SK-N-SH treated with all-trans-retinoic acid at 6 μM for 48 hours (cell line): ENCODE measurements around the gene NTN1.

ENCODE experiments used
- ATAC-seq: fragments of 200-7000 bp; cut with Tn5 transposase; 3 replicates; pipeline ENCODE4 v1.9.1; 2020; ENCODE audit warnings: mild to moderate bottlenecking, moderate library complexity
- ARNTL ChIP-seq: fragments of 450-650 bp; formaldehyde crosslinking; IDR thresholded peaks from 2 replicates; pipeline ENCODE4 v1.5.0; 2020; ENCODE audit warnings: low read depth, mild to moderate bottlenecking, moderate library complexity, borderline replicate concordance
- CSDC2 ChIP-seq: fragments of 250-450 bp; sonication (Bioruptor Pico); IDR thresholded peaks from 2 replicates; pipeline ENCODE4 v1.5.0; 2020; ENCODE audit warnings: mild to moderate bottlenecking, moderate library complexity
- ESRRG ChIP-seq: fragments of 250-450 bp; sonication (Bioruptor Pico); IDR thresholded peaks from 2 replicates; pipeline ENCODE4 v1.6.1; 2021; ENCODE audit warnings: mild to moderate bottlenecking
- GLIS3 ChIP-seq: fragments of 250-450 bp; sonication (Bioruptor Pico); IDR thresholded peaks from 2 replicates; pipeline ENCODE4 v1.5.0; 2020; ENCODE audit warnings: mild to moderate bottlenecking, moderate library complexity
- ISL1 ChIP-seq: fragments of 250-450 bp; sonication (Bioruptor Pico); IDR thresholded peaks from 2 replicates; pipeline ENCODE4 v2.1.2; 2022; ENCODE audit warnings: mild to moderate bottlenecking, moderate library complexity
- PPARA ChIP-seq: fragments of 250-450 bp; sonication (Bioruptor Pico); IDR thresholded peaks from 2 replicates; pipeline ENCODE4 v1.5.0; 2020; ENCODE audit warnings: mild to moderate bottlenecking, borderline replicate concordance
- RARB ChIP-seq: fragments of 250-450 bp; sonication (Bioruptor Pico); IDR thresholded peaks from 2 replicates; pipeline ENCODE4 v1.8.0; 2021; ENCODE audit warnings: mild to moderate bottlenecking, moderate library complexity
- SNAI2 ChIP-seq: fragments of 250-450 bp; sonication (Bioruptor Pico); IDR thresholded peaks from 2 replicates; pipeline ENCODE4 v1.5.0; 2020; ENCODE audit warnings: mild to moderate bottlenecking, moderate library complexity
- TCF4 ChIP-seq: fragments of 250-450 bp; sonication (Bioruptor Pico); IDR thresholded peaks from 2 replicates; pipeline ENCODE4 v1.8.0; 2021; ENCODE audit warnings: mild to moderate bottlenecking, moderate library complexity, borderline replicate concordance
- TOX ChIP-seq: fragments of 250-450 bp; sonication (Bioruptor Pico); IDR thresholded peaks from 2 replicates; pipeline ENCODE4 v1.8.0; 2021; ENCODE audit warnings: mild to moderate bottlenecking, moderate library complexity, borderline replicate concordance
- ZC3H10 ChIP-seq: fragments of 250-450 bp; sonication (Bioruptor Pico); IDR thresholded peaks from 2 replicates; pipeline ENCODE4 v1.5.1; 2021; ENCODE audit warnings: mild to moderate bottlenecking, moderate library complexity
- ZFP3 ChIP-seq: fragments of 250-450 bp; sonication (Bioruptor Pico); IDR thresholded peaks from 2 replicates; pipeline ENCODE4 v1.5.0; 2020; ENCODE audit warnings: mild to moderate bottlenecking, moderate library complexity
- ZFP30 ChIP-seq: fragments of 450-650 bp; formaldehyde crosslinking; IDR thresholded peaks from 2 replicates; pipeline ENCODE4 v1.5.0; 2022; ENCODE audit warnings: mild to moderate bottlenecking, moderate library complexity
- ZNF565 ChIP-seq: fragments of 450-650 bp; formaldehyde crosslinking; conservative IDR thresholded peaks from 2 replicates; pipeline ENCODE4 v1.5.0; 2020; ENCODE audit warnings: low read depth, mild to moderate bottlenecking, moderate library complexity
- ZNF70 ChIP-seq: fragments of 450-650 bp; formaldehyde crosslinking; IDR thresholded peaks from 2 replicates; pipeline ENCODE4 v1.5.0; 2020; ENCODE audit warnings: mild to moderate bottlenecking, moderate library complexity
- TF ChIP-seq, protein P1 (sequence below): fragments of 250-450 bp; sonication (Bioruptor Pico); IDR thresholded peaks from 2 replicates; pipeline ENCODE4 v1.5.0; 2020; ENCODE audit warnings: mild to moderate bottlenecking, moderate library complexity
- TF ChIP-seq, protein P2 (sequence below): fragments of 250-450 bp; sonication (Bioruptor Pico); IDR thresholded peaks from 2 replicates; pipeline ENCODE4 v1.8.0; 2021; ENCODE audit warnings: low read depth, mild to moderate bottlenecking, moderate library complexity, borderline replicate concordance
- TF ChIP-seq, protein P3 (sequence below): fragments of 250-450 bp; sonication (Bioruptor Pico); IDR thresholded peaks from 2 replicates; pipeline ENCODE4 v1.5.1; 2020; ENCODE audit warnings: low read depth, mild to moderate bottlenecking, moderate library complexity
- TF ChIP-seq, protein P4 (sequence below): fragments of 250-450 bp; sonication (Bioruptor Pico); IDR thresholded peaks from 2 replicates; pipeline ENCODE4 v1.8.0; 2020; ENCODE audit warnings: mild to moderate bottlenecking, moderate library complexity, borderline replicate concordance

The NTN1 gene

DNA sequence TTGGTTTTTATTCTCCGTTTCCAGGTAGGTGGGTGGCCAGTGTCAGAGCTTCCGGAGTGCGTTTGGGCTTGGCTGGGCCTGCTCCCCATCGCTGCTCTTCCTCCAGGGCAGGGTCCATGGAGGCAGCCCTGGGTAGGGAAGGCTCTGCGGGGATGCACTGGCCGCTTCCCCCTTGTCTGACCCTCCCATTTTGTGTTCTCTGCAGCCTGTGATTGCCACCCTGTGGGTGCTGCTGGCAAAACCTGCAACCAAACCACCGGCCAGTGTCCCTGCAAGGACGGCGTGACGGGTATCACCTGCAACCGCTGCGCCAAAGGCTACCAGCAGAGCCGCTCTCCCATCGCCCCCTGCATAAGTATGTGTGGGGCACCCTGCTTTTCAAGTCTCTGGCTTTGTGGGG is 158.3 kb downstream of the NTN1 start (continued):
- TF ChIP-seq ZNF70 (no peak), RARB (no peak), ARNTL (CRISPR knock-in tag) (no peak), ZFP30 (CRISPR knock-in tag) (no peak), TOX (CRISPR knock-in tag) (no peak)

DNA sequence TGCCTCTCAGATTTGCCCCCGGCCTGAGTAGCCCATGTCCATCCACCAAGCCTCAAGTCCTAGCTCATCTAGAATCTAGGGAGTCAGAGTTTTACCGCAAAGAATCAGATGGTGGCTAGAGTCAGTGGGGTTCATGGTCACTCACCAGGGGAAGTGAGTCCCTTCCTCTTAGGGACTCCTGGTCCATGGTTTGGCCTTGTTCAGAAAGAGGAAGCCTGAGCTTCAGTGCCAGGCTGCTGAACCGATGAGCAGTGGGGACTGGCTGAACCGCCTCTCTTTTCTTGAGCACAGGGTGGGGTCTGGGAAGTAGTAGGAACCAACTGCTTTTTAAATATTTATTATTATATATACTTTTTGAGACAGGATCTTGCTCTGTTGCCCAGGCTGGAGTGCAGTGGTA is 160.3 kb downstream of the NTN1 start:
- ATAC-seq, result no peak
- TF ChIP-seq PPARA (CRISPR knock-in tag) (no peak), ZFP30 (CRISPR knock-in tag) (no peak), ARNTL (CRISPR knock-in tag) (no peak), ZFP3 (no peak), RARB (no peak), SNAI2 (CRISPR knock-in tag) (no peak), GLIS3 (CRISPR knock-in tag) (no peak)
- TF ChIP-seq, protein P1, sequence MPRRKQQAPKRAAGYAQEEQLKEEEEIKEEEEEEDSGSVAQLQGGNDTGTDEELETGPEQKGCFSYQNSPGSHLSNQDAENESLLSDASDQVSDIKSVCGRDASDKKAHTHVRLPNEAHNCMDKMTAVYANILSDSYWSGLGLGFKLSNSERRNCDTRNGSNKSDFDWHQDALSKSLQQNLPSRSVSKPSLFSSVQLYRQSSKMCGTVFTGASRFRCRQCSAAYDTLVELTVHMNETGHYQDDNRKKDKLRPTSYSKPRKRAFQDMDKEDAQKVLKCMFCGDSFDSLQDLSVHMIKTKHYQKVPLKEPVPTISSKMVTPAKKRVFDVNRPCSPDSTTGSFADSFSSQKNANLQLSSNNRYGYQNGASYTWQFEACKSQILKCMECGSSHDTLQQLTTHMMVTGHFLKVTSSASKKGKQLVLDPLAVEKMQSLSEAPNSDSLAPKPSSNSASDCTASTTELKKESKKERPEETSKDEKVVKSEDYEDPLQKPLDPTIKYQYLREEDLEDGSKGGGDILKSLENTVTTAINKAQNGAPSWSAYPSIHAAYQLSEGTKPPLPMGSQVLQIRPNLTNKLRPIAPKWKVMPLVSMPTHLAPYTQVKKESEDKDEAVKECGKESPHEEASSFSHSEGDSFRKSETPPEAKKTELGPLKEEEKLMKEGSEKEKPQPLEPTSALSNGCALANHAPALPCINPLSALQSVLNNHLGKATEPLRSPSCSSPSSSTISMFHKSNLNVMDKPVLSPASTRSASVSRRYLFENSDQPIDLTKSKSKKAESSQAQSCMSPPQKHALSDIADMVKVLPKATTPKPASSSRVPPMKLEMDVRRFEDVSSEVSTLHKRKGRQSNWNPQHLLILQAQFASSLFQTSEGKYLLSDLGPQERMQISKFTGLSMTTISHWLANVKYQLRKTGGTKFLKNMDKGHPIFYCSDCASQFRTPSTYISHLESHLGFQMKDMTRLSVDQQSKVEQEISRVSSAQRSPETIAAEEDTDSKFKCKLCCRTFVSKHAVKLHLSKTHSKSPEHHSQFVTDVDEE (CRISPR knock-in tag), result no peak
- TF ChIP-seq, protein P2, sequence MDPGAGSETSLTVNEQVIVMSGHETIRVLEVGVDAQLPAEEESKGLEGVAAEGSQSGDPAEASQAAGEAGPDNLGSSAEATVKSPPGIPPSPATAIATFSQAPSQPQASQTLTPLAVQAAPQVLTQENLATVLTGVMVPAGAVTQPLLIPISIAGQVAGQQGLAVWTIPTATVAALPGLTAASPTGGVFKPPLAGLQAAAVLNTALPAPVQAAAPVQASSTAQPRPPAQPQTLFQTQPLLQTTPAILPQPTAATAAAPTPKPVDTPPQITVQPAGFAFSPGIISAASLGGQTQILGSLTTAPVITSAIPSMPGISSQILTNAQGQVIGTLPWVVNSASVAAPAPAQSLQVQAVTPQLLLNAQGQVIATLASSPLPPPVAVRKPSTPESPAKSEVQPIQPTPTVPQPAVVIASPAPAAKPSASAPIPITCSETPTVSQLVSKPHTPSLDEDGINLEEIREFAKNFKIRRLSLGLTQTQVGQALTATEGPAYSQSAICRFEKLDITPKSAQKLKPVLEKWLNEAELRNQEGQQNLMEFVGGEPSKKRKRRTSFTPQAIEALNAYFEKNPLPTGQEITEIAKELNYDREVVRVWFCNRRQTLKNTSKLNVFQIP (CRISPR knock-in tag), result no peak

DNA sequence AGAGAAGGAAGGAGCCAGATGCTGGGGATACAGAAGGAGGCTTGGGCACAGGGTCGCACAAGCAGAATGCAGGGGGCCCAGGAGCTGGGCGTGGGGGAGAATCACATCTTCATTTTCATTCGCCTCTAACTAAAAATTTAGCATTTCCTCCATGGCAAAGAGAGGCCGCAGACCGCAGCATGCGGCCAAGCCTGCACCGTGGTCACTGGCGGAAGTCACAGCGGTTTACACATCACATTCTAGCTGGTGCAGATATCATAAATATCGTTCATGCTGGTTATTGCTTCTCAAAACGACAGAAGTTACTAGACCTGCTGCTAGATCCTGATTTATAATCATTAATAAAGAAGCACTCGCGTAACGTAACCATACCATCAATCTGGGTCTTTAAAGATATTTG is 162.0 kb downstream of the NTN1 start:
- no peak for ATAC-seq
- TF ChIP-seq CSDC2 (CRISPR knock-in tag) (no peak), TCF4 (CRISPR knock-in tag) (no peak), ZNF565 (CRISPR knock-in tag) (no peak), PPARA (CRISPR knock-in tag) (no peak)
- TF ChIP-seq, protein P3, sequence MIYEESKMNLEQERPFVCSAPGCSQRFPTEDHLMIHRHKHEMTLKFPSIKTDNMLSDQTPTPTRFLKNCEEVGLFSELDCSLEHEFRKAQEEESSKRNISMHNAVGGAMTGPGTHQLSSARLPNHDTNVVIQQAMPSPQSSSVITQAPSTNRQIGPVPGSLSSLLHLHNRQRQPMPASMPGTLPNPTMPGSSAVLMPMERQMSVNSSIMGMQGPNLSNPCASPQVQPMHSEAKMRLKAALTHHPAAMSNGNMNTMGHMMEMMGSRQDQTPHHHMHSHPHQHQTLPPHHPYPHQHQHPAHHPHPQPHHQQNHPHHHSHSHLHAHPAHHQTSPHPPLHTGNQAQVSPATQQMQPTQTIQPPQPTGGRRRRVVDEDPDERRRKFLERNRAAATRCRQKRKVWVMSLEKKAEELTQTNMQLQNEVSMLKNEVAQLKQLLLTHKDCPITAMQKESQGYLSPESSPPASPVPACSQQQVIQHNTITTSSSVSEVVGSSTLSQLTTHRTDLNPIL (CRISPR knock-in tag), result no peak
- TF ChIP-seq, protein P4, sequence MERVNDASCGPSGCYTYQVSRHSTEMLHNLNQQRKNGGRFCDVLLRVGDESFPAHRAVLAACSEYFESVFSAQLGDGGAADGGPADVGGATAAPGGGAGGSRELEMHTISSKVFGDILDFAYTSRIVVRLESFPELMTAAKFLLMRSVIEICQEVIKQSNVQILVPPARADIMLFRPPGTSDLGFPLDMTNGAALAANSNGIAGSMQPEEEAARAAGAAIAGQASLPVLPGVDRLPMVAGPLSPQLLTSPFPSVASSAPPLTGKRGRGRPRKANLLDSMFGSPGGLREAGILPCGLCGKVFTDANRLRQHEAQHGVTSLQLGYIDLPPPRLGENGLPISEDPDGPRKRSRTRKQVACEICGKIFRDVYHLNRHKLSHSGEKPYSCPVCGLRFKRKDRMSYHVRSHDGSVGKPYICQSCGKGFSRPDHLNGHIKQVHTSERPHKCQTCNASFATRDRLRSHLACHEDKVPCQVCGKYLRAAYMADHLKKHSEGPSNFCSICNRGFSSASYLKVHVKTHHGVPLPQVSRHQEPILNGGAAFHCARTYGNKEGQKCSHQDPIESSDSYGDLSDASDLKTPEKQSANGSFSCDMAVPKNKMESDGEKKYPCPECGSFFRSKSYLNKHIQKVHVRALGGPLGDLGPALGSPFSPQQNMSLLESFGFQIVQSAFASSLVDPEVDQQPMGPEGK (CRISPR knock-in tag), result no peak

DNA sequence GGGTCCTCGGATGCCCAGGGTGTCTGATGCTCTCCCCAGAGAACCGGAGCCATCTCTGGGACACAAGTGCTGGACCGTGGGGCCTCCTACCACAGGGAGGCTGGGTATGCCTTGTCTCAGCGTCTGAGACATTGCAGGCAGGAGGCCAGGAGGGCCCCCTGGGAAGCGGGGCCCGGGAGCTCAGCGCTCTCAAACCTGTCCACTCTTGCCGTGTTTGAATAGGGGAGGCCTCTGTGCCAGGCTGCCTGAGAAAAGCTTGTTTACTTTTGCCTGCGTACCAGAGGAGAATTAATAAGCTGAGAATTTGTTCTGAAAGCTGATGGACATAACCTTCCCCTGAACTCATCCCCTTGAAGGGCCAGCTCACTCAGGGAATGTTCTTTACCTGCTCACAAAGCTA is 163.8 kb downstream of the NTN1 start:
- ATAC-seq, result no peak
- TF ChIP-seq ESRRG (CRISPR knock-in tag) (no peak), ZNF70 (no peak), ISL1 (CRISPR knock-in tag) (no peak), TCF4 (CRISPR knock-in tag) (no peak), SNAI2 (CRISPR knock-in tag) (no peak), ZFP3 (no peak), TOX (CRISPR knock-in tag) (no peak), ZFP30 (CRISPR knock-in tag) (no peak), ZNF565 (CRISPR knock-in tag) (no peak), CSDC2 (CRISPR knock-in tag) (no peak), ZC3H10 (CRISPR knock-in tag) (no peak)
- TF ChIP-seq, protein P3 (CRISPR knock-in tag), result no peak
- TF ChIP-seq, protein P1 (CRISPR knock-in tag), result no peak
- TF ChIP-seq, protein P2 (CRISPR knock-in tag), result no peak
- TF ChIP-seq, protein P4 (CRISPR knock-in tag), result no peak
